Vagina (tissue), 2 donors: ENCODE measurements around the gene RSPH10B.
"Not testable (repeated sequence)": the region's sequence is repeated elsewhere in the genome, so short reads cannot be mapped to it uniquely, and the experiment has no call there.

ENCODE experiments used
- POLR2A ChIP-seq, 2 donors: fragments of 450-650 bp; IDR thresholded peaks; one replicate each; pipeline ENCODE4 v1.6.1; 2017; ENCODE audit warnings: antibody characterized with exemption in 2 of 2, mild to moderate bottlenecking in 2 of 2, moderate library complexity in 2 of 2
- TF ChIP-seq, protein P1 (sequence below), 3 experiments: fragments of 450-650 bp in 2 of 3; fragments of 200-600 bp in 1 of 3; sonication (generic) in 1 of 3; IDR thresholded peaks; one replicate each; pipeline ENCODE4 v1.5.1; 2017 to 2019; ENCODE audit warnings: antibody characterized with exemption in 3 of 3, mild to moderate bottlenecking in 2 of 3, moderate library complexity in 2 of 3

DNA sequence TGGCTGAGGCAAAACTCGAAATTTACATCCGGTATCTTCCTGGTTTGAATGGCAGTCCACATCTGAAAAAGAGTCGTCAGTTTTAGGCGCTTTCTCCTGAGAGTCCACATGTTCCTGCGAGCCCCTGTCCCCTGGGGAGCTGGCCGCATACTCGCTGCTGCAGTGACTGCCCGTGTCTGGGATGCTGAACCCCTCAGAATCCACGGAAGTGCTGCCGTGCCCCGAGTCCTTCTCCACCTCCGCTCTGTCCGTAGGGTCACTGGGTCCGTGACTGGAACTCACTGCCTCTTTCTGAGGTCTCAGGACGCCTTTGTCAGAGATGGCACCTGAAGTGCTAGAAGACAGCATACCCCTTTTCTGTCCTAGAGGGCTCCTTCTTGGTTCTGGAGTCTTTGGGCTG is 16.6 kb upstream of the RSPH10B start:
- TF ChIP-seq, protein P1, sequence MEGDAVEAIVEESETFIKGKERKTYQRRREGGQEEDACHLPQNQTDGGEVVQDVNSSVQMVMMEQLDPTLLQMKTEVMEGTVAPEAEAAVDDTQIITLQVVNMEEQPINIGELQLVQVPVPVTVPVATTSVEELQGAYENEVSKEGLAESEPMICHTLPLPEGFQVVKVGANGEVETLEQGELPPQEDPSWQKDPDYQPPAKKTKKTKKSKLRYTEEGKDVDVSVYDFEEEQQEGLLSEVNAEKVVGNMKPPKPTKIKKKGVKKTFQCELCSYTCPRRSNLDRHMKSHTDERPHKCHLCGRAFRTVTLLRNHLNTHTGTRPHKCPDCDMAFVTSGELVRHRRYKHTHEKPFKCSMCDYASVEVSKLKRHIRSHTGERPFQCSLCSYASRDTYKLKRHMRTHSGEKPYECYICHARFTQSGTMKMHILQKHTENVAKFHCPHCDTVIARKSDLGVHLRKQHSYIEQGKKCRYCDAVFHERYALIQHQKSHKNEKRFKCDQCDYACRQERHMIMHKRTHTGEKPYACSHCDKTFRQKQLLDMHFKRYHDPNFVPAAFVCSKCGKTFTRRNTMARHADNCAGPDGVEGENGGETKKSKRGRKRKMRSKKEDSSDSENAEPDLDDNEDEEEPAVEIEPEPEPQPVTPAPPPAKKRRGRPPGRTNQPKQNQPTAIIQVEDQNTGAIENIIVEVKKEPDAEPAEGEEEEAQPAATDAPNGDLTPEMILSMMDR (IDR thresholded peaks at IDR 0.05) = not testable (repeated sequence)
- not testable (repeated sequence) for TF ChIP-seq POLR2A (IDR thresholded peaks at IDR 0.05)
